ENCODE measurements around the gene DCANP1. TPM values are rescaled to one million over a fixed set of nuclear protein-coding genes. Genes with fewer than 3 reads are reported as not detected.

The DCANP1 gene
- total RNA-seq, 1 experiment from 2014 or later: not detected

GRCh38 chr5:135455876-135456237 lies 8.7 kb upstream of the DCANP1 start:
- Mint-ChIP-seq H3K4me1 (no peaks in the 10 kb centered on the region), H3K27ac (no peak overlapping the region), H3K9me3 (no peaks in the 10 kb centered on the region), H3K36me3 (no peaks in the 10 kb centered on the region), H3K27me3 (ENCODE audit: low read depth) (peaks cover 52% of the 10 kb centered on the region), H3K4me3 (no peak overlapping the region)
- POLR2A ChIA-PET: no interaction called here
- TF ChIP-seq MLX (CRISPR knock-in tag; IDR thresholded peaks at IDR 0.05): no peak
- TF ChIP-seq NFE2L1 (CRISPR knock-in tag; IDR thresholded peaks at IDR 0.05): no peak
- DNase-seq (ENCODE audit: low spot score): peak; percentile 4
- CTCF ChIA-PET: interaction anchor here (1.1 to 5.1 kb wide), 4 partner anchors 11 to 269 kb away, joined by 3 to 70 read pairs (median 26); no protein-coding TSS in a partner anchor
- ATAC-seq: no peak

GRCh38 chr5:135454946-135455345 lies 7.8 kb upstream of the DCANP1 start:
- ChIA-PET POLR2A (no interaction called here), CTCF (interaction anchor here (1.0 to 5.1 kb wide), 3 partner anchors 10 to 112 kb away, joined by 3 to 70 read pairs (median 3); no protein-coding TSS in a partner anchor)
- H3K4me3 Mint-ChIP-seq: no peak overlapping the region
- no peaks in the 10 kb centered on the region for H3K9me3 Mint-ChIP-seq
- ATAC-seq (no peak), DNase-seq (ENCODE audit: low spot score) (peak; percentile 3)
- no peak overlapping the region for H3K27ac Mint-ChIP-seq
- no peaks in the 10 kb centered on the region for H3K36me3 Mint-ChIP-seq
- TF ChIP-seq SMAD3 (CRISPR knock-in tag; IDR thresholded peaks at IDR 0.05; ENCODE audit: borderline replicate concordance) (no peak), ZNF396 (CRISPR knock-in tag; IDR thresholded peaks at IDR 0.05; ENCODE audit: borderline replicate concordance) (no peak), NR3C1 (CRISPR knock-in tag; conservative IDR thresholded peaks at IDR 0.05; ENCODE audit: low read depth) (no peak), E2F4 (CRISPR knock-in tag; IDR thresholded peaks at IDR 0.05; ENCODE audit: borderline replicate concordance, low read depth) (no peak), AR (CRISPR knock-in tag; IDR thresholded peaks at IDR 0.05) (no peak), MXD4 (CRISPR knock-in tag; IDR thresholded peaks at IDR 0.05; ENCODE audit: borderline replicate concordance) (no peak), CDX4 (CRISPR knock-in tag; IDR thresholded peaks at IDR 0.05; ENCODE audit: borderline replicate concordance) (no peak), JUN (CRISPR knock-in tag; IDR thresholded peaks at IDR 0.05) (no peak), CBFB (CRISPR knock-in tag; IDR thresholded peaks at IDR 0.05; ENCODE audit: low read depth) (no peak), PREB (CRISPR knock-in tag; IDR thresholded peaks at IDR 0.05; ENCODE audit: borderline replicate concordance) (no peak), ESRRA (CRISPR knock-in tag; IDR thresholded peaks at IDR 0.05; ENCODE audit: borderline replicate concordance) (no peak), JAZF1 (CRISPR knock-in tag; IDR thresholded peaks at IDR 0.05) (no peak), MLX (CRISPR knock-in tag; IDR thresholded peaks at IDR 0.05) (no peak), OVOL2 (CRISPR knock-in tag; IDR thresholded peaks at IDR 0.05; ENCODE audit: borderline replicate concordance) (no peak)
- TF ChIP-seq, protein P1, sequence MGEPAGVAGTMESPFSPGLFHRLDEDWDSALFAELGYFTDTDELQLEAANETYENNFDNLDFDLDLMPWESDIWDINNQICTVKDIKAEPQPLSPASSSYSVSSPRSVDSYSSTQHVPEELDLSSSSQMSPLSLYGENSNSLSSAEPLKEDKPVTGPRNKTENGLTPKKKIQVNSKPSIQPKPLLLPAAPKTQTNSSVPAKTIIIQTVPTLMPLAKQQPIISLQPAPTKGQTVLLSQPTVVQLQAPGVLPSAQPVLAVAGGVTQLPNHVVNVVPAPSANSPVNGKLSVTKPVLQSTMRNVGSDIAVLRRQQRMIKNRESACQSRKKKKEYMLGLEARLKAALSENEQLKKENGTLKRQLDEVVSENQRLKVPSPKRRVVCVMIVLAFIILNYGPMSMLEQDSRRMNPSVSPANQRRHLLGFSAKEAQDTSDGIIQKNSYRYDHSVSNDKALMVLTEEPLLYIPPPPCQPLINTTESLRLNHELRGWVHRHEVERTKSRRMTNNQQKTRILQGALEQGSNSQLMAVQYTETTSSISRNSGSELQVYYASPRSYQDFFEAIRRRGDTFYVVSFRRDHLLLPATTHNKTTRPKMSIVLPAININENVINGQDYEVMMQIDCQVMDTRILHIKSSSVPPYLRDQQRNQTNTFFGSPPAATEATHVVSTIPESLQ (CRISPR knock-in tag; IDR thresholded peaks at IDR 0.05): no peak
- TF ChIP-seq, protein P2, sequence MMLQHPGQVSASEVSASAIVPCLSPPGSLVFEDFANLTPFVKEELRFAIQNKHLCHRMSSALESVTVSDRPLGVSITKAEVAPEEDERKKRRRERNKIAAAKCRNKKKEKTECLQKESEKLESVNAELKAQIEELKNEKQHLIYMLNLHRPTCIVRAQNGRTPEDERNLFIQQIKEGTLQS (CRISPR knock-in tag; conservative IDR thresholded peaks at IDR 0.05): no peak
- H3K4me1 Mint-ChIP-seq: no peaks in the 10 kb centered on the region
- peaks cover 45% of the 10 kb centered on the region for H3K27me3 Mint-ChIP-seq (ENCODE audit: low read depth)

Measured in WTC11 (cell line).